Jurkat, Clone E6-1 (cell line): ENCODE data around the gene DYRK1A.
"Not testable (repeated sequence)": the region's sequence is repeated elsewhere in the genome, so short reads cannot be mapped to it uniquely, and the experiment has no call there.

Experiments used
- DNase-seq: peaks from one replicate; pipeline ENCODE4 v3.0.0-alpha.2; 2011; ENCODE audit warnings: low read depth, low spot score
- H3K4me3 ChIP-seq: 2 replicates; pipeline ENCODE4 v1.5.1; 2011; ENCODE audit warnings: mild to moderate bottlenecking, low read length, control low read depth, moderate library complexity

The DYRK1A gene

DNA sequence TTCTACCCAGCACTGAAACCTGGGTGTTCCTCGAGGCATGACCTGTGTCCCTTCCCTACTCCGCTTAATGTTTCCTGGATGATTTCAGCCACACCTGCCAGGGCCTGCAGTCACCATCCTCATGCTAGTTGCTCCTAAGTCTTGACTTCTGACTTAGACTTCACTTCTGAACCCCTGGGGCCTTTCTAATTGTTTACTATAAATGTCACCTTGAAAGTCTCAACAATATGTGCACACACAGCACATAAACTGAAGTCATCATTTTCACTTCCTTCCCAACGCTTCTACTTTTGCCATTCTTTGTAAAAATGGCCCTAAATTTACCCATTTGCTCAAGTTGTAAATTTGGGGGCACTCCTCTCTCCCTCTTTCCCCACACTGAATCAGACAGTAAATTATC is 141.1 kb downstream of the DYRK1A start:
- no peak overlapping the region for H3K4me3 ChIP-seq
- DNase-seq, result no peak

GRCh38 chr21:37508341-37508740 is 141.8 kb downstream of the DYRK1A start:
- DNase-seq, result no peak

DNA sequence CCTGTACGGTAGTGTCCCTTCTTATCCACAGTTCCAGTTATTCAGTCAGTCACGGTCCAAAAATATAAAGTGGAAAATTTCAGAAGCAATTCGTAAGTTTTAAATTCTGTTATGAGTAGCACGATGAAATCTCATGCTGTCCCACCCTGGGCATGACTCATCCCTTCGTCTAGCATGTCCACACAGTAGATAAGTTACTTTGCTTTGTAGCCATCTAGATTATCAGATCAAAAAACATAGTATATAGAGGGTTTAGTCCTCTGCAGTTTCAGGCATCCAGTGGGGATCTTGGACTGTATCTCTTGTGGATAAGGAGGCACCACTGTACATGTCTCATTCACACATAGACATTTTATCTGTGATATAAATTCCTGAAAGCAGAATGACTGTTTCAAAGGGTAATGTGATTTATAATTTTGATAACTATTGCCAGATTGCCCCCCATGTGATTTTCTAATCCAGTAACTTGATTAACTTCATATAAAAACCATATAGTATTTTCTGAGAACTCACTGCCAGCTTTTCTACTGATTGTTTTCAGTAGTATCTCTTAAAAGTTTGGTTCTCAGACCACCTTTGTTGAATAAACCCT is 143.3 kb downstream of the DYRK1A start:
- no peak for DNase-seq
- H3K4me3 ChIP-seq, result no peak overlapping the region

More at GRCh38 chr21:37508341-37508740, 141.8 kb downstream of the DYRK1A start:
- no peak overlapping the region for H3K4me3 ChIP-seq

- no peak for DNase-seq
- no peak overlapping the region for H3K4me3 ChIP-seq
These were observed 145.3 kb downstream of the DYRK1A start for GRCh38 chr21:37511848-37512247.

GRCh38 chr21:37513383-37513782 is 146.8 kb downstream of the DYRK1A start:
- DNase-seq, result no peak

DNA sequence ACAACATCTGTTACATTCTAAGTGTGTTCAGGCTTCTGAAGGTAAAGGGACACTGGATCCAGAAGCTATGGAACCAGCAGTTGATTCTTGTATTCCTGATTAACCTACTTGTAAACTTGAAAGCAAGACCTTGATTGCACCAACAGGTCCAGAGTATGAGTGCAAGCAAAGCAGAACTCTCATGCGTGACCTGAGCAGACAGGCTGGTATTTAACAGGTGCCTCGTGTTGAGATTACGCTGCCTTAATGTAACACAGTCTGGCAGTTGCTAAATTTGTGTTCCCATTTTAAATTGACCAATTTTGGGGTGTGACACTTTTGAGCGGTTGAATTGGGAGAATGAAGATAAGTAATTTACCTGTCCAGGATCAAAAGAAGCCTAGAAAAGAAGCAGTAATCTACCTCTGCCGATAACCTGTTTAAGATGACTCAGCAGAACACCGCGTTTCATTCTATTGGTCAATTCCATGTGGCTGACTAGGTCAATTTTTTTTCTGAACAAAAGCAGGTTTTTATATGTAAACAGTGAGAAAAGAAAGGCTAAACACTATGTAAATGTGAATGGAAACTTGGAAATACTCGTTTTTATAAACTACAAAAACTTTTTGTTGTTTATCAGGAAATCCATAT is 147.6 kb downstream of the DYRK1A start:
- no peak for DNase-seq
- no peak overlapping the region for H3K4me3 ChIP-seq

More at GRCh38 chr21:37513383-37513782, 146.8 kb downstream of the DYRK1A start:
- no peak overlapping the region for H3K4me3 ChIP-seq

DNA sequence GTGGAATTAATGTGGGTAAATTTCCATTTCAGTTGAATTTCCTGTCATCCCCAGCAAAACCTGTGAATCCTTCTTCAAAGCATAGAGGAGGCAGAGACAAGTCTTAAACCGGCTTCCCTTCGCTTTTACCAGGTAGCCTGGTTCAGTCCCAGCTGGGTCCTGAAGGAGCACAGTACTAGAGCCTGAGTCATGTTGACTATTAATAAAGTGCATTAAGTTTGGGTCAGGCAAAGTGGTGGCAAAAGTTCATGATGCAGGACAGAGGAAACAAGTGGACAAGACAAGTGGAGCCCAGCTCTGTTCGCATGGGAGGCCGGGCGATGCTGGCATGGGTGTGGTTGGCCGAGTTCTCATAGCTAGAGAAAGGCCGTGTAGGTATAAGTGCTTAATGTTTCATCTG is 150.4 kb downstream of the DYRK1A start:
- DNase-seq, result no peak
- H3K4me3 ChIP-seq, result no peak overlapping the region

GRCh38 chr21:37520801-37521200 is 154.2 kb downstream of the DYRK1A start:
- no peak for DNase-seq
- H3K4me3 ChIP-seq, result no peak overlapping the region

- no peak overlapping the region for H3K4me3 ChIP-seq
- no peak for DNase-seq
These were observed 155.1 kb downstream of the DYRK1A start for GRCh38 chr21:37521658-37522057.

GRCh38 chr21:37522641-37523295 is 156.2 kb downstream of the DYRK1A start:
- H3K4me3 ChIP-seq, result no peak overlapping the region
- no peak for DNase-seq

DNA sequence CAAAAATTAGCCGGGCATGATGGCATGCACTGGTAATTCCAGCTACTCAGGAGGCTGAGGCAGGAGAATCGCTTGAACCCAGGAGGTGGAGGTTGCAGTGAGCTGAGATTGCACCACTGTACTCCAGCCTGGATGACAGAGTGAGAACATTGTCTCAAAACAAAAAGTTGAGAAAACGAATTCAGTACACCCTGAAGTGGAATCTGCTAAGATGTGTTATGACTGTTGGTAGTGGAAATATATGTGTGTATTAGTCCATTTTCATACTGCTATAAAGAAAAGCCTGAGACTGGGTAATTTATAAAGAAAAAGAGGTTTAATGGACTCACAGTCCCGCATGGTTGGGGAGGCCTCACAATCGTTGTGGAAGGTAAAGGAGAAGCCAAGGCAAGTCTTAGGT is 158.4 kb downstream of the DYRK1A start:
- not testable (repeated sequence) for H3K4me3 ChIP-seq, DNase-seq

GRCh38 chr21:37525810-37526209 is 159.2 kb downstream of the DYRK1A start:
- H3K4me3 ChIP-seq, result no peak overlapping the region
- no peak for DNase-seq

- H3K4me3 ChIP-seq, result no peak overlapping the region
- no peak for DNase-seq
These were observed 160.5 kb downstream of the DYRK1A start for GRCh38 chr21:37527103-37527502.

DNA sequence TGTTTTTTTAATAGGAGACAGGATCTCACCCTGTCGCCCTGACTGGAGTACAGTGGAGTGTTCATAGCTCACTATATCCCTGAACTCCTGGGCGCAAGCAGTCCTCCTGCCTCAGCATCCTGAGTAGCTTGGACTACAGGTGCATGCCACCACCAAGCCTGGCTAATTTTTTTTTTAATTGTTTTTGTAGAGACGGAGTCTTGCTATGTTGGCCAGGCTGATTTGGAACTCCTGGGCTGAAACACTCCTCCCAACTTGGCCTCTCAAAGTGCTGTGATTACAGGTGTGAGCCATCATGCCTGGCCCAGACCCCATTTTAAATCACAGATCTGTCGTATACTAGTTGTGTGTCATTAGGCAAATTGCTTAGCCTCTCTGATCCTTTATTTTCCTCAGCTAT is 161.1 kb downstream of the DYRK1A start:
- H3K4me3 ChIP-seq, result no peak overlapping the region
- no peak for DNase-seq

DNA sequence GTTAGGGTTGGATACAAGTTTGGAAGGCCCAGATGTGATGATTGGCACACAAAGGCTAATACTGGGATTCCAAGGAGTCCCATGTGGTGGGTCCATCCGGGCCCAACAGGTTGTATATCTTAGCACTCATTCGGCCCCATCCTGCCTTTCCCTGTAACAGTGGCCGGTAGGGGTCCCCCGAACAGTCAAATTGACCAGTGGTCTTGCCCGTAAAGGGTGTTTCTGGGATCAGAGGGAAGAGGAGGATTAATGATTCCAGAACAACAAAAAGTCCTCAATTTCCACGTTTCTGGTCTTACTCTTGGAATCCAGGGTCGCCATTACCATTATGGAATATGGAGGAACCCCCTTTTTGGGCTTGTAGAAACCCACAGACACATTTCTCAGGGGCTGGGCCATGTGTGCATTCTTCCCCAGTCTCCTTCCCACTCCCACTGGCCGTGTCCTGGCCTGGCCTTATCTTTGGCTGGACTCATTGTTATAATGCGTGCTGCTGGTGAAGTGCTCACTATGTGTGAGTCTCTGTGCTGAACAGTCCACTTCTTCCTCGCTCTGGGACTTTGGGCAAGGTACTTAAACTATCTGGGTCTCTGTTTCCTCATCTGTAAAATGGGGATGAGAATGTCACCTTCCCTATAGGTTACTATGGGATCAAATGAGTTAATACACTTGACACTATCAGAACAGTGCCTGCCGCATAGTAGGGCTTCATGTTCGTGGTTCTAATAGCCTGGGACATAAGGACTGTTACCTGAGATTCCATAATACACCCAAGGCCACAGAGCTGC is 161.8 kb downstream of the DYRK1A start:
- no peak for DNase-seq
- no peak overlapping the region for H3K4me3 ChIP-seq

DNA sequence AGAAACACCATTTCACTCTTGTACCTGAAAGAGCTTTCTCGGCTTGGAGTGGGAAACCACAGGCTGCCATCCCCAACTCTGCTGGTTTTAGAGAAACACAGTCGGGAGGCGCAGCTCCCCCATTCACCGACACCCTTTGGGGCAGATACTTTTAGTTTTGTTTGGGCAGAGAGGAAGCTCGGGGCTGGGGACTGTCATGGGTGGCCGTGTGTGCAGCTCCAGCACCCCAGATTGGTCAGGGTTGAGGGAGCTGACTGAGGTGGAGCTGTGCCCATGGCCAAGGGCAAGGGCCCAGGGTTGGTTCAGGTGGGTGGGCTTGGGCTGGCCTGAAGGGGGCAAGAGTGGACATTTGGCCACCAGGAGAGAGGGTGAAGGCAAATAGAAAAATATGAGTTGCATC is 163.1 kb downstream of the DYRK1A start:
- DNase-seq, result no peak

GRCh38 chr21:37530901-37531351 is 164.4 kb downstream of the DYRK1A start:
- H3K4me3 ChIP-seq, result no peak overlapping the region
- no peak for DNase-seq

More for the DNA sequence above, 163.1 kb downstream of the DYRK1A start:
- H3K4me3 ChIP-seq, result no peak overlapping the region

DNA sequence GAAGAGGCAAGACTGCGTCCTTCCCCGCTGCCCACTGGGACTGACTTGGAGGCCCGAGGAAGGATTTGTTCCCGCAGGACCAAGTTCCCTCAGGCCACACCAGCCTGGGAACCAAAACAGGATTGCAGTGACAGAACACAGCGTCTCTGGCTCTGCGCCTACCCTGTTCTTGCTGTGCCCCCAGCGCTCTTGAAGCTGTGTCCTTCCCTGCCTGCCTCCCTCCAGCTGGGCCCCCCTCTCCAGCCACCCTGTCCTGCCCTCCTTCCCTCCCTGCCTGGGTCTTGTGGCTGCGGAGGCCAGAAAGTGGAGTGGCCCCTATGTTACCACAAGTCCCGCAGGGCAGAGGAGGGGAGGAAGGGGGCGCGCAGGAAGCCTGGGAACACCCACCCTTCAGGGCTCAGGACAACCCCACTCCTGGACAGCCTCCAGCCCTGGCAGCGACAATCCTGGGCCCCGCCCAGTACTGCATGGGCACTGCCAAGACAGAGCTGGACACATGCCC is 164.9 kb downstream of the DYRK1A start:
- H3K4me3 ChIP-seq, result no peak overlapping the region
- DNase-seq, result no peak

DNA sequence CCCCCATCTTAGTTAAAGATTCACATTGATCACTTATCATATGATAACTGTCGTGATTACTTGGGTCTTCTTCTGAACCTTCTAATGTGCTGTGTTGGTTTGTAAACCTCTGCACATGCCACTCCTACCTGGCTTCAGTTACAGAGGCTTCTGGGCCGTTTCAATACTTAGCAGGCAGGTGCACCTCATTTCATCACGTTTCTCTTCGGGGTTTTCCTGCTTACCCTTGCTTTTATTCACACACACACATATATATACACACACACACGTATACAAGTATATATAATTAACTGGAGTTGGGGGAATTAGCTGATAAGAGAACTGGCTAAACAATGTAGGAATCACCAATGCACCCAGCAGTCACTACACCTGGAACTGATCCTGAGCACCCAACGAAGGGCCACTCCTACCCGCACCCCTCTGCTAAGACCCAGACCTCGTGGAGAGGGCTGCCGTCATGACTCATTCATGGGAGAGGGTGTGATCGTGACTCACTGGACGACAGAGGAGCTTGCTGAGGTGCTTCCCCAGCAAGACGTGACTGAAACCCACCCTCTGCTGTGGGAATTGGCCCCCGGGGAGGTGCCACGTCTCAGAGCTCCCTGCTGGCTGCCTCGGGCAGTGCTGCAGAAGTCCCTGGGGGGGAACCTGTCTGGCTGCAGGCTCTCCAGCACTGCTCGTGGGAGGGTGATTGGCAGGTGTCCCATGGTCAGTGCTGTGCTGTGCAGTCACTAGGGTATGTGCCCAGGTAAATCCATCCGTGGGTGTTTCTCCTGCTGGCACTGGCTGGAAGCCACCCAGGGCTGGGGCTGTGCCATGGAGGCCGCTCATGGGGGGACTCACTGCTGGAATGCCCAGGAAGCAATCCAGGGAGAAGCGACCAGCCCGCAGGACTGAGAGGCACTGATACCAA is 166.6 kb downstream of the DYRK1A start:
- H3K4me3 ChIP-seq, result no peak overlapping the region
- no peak for DNase-seq
